ENCODE measurements around the gene SRCAP. TPM values are rescaled to one million over a fixed set of nuclear protein-coding genes. Genes with fewer than 3 reads are reported as not detected.

The SRCAP gene
- total and polyA plus RNA-seq, 2 of the 8 experiments (the other 6 are each of a cell fraction or from before 2014, with no cell fraction given), result 5.5 to 54.3 TPM

- H3K56ac ChIP-seq (replicated peaks; ENCODE audit: insufficient read length, low read depth, low read length), result no peak overlapping the region
- H3K79me1 ChIP-seq (ENCODE audit: low read depth, low read length), result peaks cover 6% of the 10 kb centered on the region; the same call in 1 of the 2 replicates
- H3K4me3 ChIP-seq (ENCODE audit: extremely low read depth in 1 of 4, insufficient read depth in 2 of 4, low read depth in 3 of 4, low read length in 4 of 4), result no peak overlapping the region
- H2BK20ac ChIP-seq (ENCODE audit: low read length), result no peak overlapping the region
- no peak overlapping the region for H3K27ac ChIP-seq (ENCODE audit: low read depth, low read length)
- peaks cover 0 to 3% (median 3%) of the 10 kb centered on the region in 4 experiments; a peak in 2 of 7 replicates for H3K4me1 ChIP-seq (replicated peaks in 1 of 4; ENCODE audit: control insufficient read depth in 3 of 4, insufficient read depth in 4 of 4, low read length in 3 of 4)
- no peaks in the 10 kb centered on the region for H3K9me3 ChIP-seq (ENCODE audit: insufficient read depth in 2 of 2, low read depth in 1 of 2, low read length in 1 of 2)
- no peak overlapping the region for H4K8ac ChIP-seq (ENCODE audit: extremely low read depth, insufficient read depth, low read length)
- H3K27me3 ChIP-seq (replicated peaks in 1 of 4; ENCODE audit: control insufficient read depth in 3 of 4, extremely low read depth in 1 of 4, insufficient read depth in 3 of 4, low read length in 3 of 4), result no peaks in the 10 kb centered on the region
- H3K4ac ChIP-seq (replicated peaks; ENCODE audit: insufficient read length, low read depth, low read length), result no peak overlapping the region
- 92% methylated on average over 17 of the region's 23 CpGs; no CpG with 5 or more reads in 1 of the 2 experiments for WGBS, 2 experiments (ENCODE audit: extremely low coverage in 1 of 2, insufficient coverage in 1 of 2, insufficient read length in 1 of 2, insufficient replicate concordance in 2 of 2, low coverage in 1 of 2, low lambda C conversion rate in 2 of 2, missing lambda C conversion rate in 1 of 2)
- no peaks in the 10 kb centered on the region for H3K23me2 ChIP-seq (ENCODE audit: low read depth, low read length)
- TF ChIP-seq SAP30 (IDR thresholded peaks at IDR 0.05; ENCODE audit: insufficient read depth, insufficient replicate concordance, low read length) (no peak), KDM4A (IDR thresholded peaks at IDR 0.05; ENCODE audit: low read depth, low read length, severe bottlenecking) (no peak), RAD21 (IDR thresholded peaks at IDR 0.05 in 1 of 2, conservative IDR thresholded peaks at IDR 0.05 in 1 of 2; ENCODE audit: low read depth in 2 of 2, low read length in 2 of 2) (no peak), CHD2 (IDR thresholded peaks at IDR 0.05; ENCODE audit: low read length) (no peak), NANOG (IDR thresholded peaks at IDR 0.05; ENCODE audit: insufficient read depth, low read depth, low read length, poor library complexity, severe bottlenecking) (no peak), NRF1 (IDR thresholded peaks at IDR 0.05; ENCODE audit: low read depth, low read length) (no peak), JUN (IDR thresholded peaks at IDR 0.05; ENCODE audit: low read depth, low read length) (no peak), RNF2 (IDR thresholded peaks at IDR 0.05; ENCODE audit: borderline replicate concordance, low read depth, low read length, missing control alignments, poor library complexity, severe bottlenecking) (no peak)
- H2AFZ ChIP-seq (ENCODE audit: low read length), result no peak overlapping the region
- no peak overlapping the region for H2AK5ac ChIP-seq (ENCODE audit: low read depth, low read length)
- H2BK120ac ChIP-seq (replicated peaks; ENCODE audit: low read depth, low read length), result no peak overlapping the region
- H3K18ac ChIP-seq (ENCODE audit: extremely low read depth, low read length), result no peak overlapping the region
- H4K20me1 ChIP-seq (replicated peaks in 1 of 2; ENCODE audit: control insufficient read depth in 1 of 2, insufficient read depth in 2 of 2, low read length in 2 of 2), result peaks cover 8 to 28% of the 10 kb centered on the region in 2 experiments
- no peaks in the 10 kb centered on the region; a peak in 1 of 4 replicates for H3K79me2 ChIP-seq (ENCODE audit: control insufficient read depth in 1 of 2, insufficient read depth in 2 of 2, low read length in 2 of 2)
- DNase-seq (ENCODE audit: low read depth in 1 of 2, low spot score in 2 of 2) (no peak), FAIRE-seq (no peak)
- no peak overlapping the region for H2BK12ac ChIP-seq (ENCODE audit: low read depth, low read length)
- H4K91ac ChIP-seq (replicated peaks; ENCODE audit: insufficient read length, low read length), result no peak overlapping the region
- no peak overlapping the region for H2BK5ac ChIP-seq (ENCODE audit: low read depth, low read length)
- H3K14ac ChIP-seq (ENCODE audit: insufficient read length), result no peak overlapping the region
- no peak overlapping the region for H3K23ac ChIP-seq (ENCODE audit: insufficient read length)
- peaks cover 39 to 67% (median 60%) of the 10 kb centered on the region in 4 experiments for H3K36me3 ChIP-seq (ENCODE audit: control insufficient read depth in 2 of 4, insufficient read depth in 4 of 4, low read length in 3 of 4)
- no peak overlapping the region for H2BK15ac ChIP-seq (ENCODE audit: low read length)
- no peak overlapping the region for H3K4me2 ChIP-seq (ENCODE audit: insufficient read depth in 1 of 2, low read depth in 2 of 2, low read length in 2 of 2)
- CTCF ChIA-PET (ENCODE audit: partially characterized antibody), result interaction anchor here (0.8 to 2.1 kb wide), 2 partner anchors 12 to 365 kb away, joined by 3 to 8 read pairs; no protein-coding TSS in a partner anchor
- no peak overlapping the region for H4K5ac ChIP-seq (ENCODE audit: insufficient read length, low read depth, low read length)
- POLR2A ChIA-PET (ENCODE audit: partially characterized antibody), result interaction anchor here (0.9 to 6.8 kb wide), 7 partner anchors 10 to 24 kb away, joined by 3 to 80 read pairs (median 9); partner anchors contain the start of genes PHKG2 and SRCAP
- no peak overlapping the region for H3K9ac ChIP-seq (replicated peaks in 1 of 4; ENCODE audit: extremely low read depth in 1 of 4, low read depth in 3 of 4, low read length in 3 of 4)
Measured at GRCh38 chr16:30724641-30725417, 25.9 kb downstream of the SRCAP start.

All from H1 (cell line).